Central memory CD4-positive, alpha-beta T cell (primary cell): ENCODE results near the gene DRAP1.

Source experiments
- DNase-seq: peaks from one replicate; pipeline ENCODE4 v3.0.0; 2022
- total RNA-seq, 3 experiments: gene quantifications; one replicate each; lab custom pipeline; 2026; lab: John Stamatoyannopoulos, UW

Gene DRAP1
- 41.1 to 68.3 (median 62.4) reads per million in 3 experiments for total RNA-seq

GRCh38 chr11:65919141-65919572, at the start of gene DRAP1:
DRAP1 (plus strand) TSS chr11:65919426; CDS start chr11:65919502, 76 bp downstream.
- peak; percentile 97 for DNase-seq

- DNase-seq = no peak
These were observed 49.5 kb upstream of the DRAP1 start for GRCh38 chr11:65869643-65870306.

- no peak for DNase-seq
These were observed 48.9 kb upstream of the DRAP1 start for GRCh38 chr11:65870307-65870658.

- DNase-seq = no peak
These were observed 48.2 kb upstream of the DRAP1 start for GRCh38 chr11:65870706-65871681.

- no peak for DNase-seq
These were observed 47.2 kb upstream of the DRAP1 start for GRCh38 chr11:65871811-65872548.

GRCh38 chr11:65872586-65873317, 46.5 kb upstream of the DRAP1 start, which contains the start of gene EFEMP2:
EFEMP2 (minus strand) TSS chr11:65872800; CDS start chr11:65872354, 446 bp downstream.
- DNase-seq = no peak

- peak; percentile 96 for DNase-seq
These were observed 45.7 kb upstream of the DRAP1 start for GRCh38 chr11:65873318-65874156.

- peak; percentile 30 for DNase-seq
These were observed 39.6 kb upstream of the DRAP1 start, which contains the start of gene CTSW for GRCh38 chr11:65879617-65880016. CTSW (plus strand) TSS chr11:65879837; CDS start chr11:65879855, 18 bp downstream.

- no peak for DNase-seq
These were observed 39.2 kb upstream of the DRAP1 start for GRCh38 chr11:65880027-65880426.

- no peak for DNase-seq
These were observed 38.3 kb upstream of the DRAP1 start for GRCh38 chr11:65880844-65881421.

GRCh38 chr11:65882120-65883057, 36.8 kb upstream of the DRAP1 start:
- DNase-seq = no peak

GRCh38 chr11:65883058-65883761, 36.0 kb upstream of the DRAP1 start:
- no peak for DNase-seq

- DNase-seq = no peak
These were observed 35.2 kb upstream of the DRAP1 start for GRCh38 chr11:65883786-65884715.

- peak; percentile 76 for DNase-seq
These were observed 34.5 kb upstream of the DRAP1 start for GRCh38 chr11:65884716-65885092.

GRCh38 chr11:65885231-65885630, 34.0 kb upstream of the DRAP1 start:
- no peak for DNase-seq

GRCh38 chr11:65885808-65886536, 33.3 kb upstream of the DRAP1 start:
- no peak for DNase-seq
